Effector memory CD4-positive, alpha-beta T cell (primary cell): ENCODE results near the gene CFAP46.

Experiments
- DNase-seq, 3 donors: peaks; one replicate each; pipeline ENCODE4 v3.0.0-alpha.2; 2020
- H3K27ac ChIP-seq: 2 replicates; pipeline ENCODE4 v1.7.0; 2013; ENCODE audit warnings: mild to moderate bottlenecking, low read length, moderate library complexity; ENCODE audit not compliant: insufficient read depth, poor library complexity, severe bottlenecking
- H3K27me3 ChIP-seq: replicated peaks from 2 replicates; pipeline ENCODE4 v1.7.0; 2013; ENCODE audit warnings: mild to moderate bottlenecking, low read length; ENCODE audit not compliant: insufficient read depth, control insufficient read depth, poor library complexity, severe bottlenecking
- H3K36me3 ChIP-seq: 2 replicates; pipeline ENCODE4 v1.7.0; 2013; ENCODE audit warnings: mild to moderate bottlenecking, low read length, moderate library complexity; ENCODE audit not compliant: control insufficient read depth, insufficient read depth
- H3K4me1 ChIP-seq: 2 replicates; pipeline ENCODE4 v1.7.0; 2013; ENCODE audit warnings: low read length, mild to moderate bottlenecking; ENCODE audit not compliant: control insufficient read depth, insufficient read depth, poor library complexity, severe bottlenecking
- H3K4me3 ChIP-seq: 2 replicates; pipeline ENCODE4 v1.7.0; 2013; ENCODE audit warnings: low read length, low read depth, mild to moderate bottlenecking; ENCODE audit not compliant: insufficient read depth, poor library complexity, severe bottlenecking
- H3K9me3 ChIP-seq: 2 replicates; pipeline ENCODE4 v1.7.0; 2013; ENCODE audit warnings: mild to moderate bottlenecking, low read length, moderate library complexity; ENCODE audit not compliant: control insufficient read depth

Gene CFAP46

GRCh38 chr10:132880128-132880981 is 62.0 kb downstream of the CFAP46 start:
- H3K27me3 ChIP-seq = no peaks in the 10 kb centered on the region
- H3K27ac ChIP-seq = no peak overlapping the region
- H3K36me3 ChIP-seq = no peaks in the 10 kb centered on the region
- H3K4me3 ChIP-seq = no peak overlapping the region
- no peaks in the 10 kb centered on the region for H3K9me3 ChIP-seq
- no peak for DNase-seq
- no peaks in the 10 kb centered on the region for H3K4me1 ChIP-seq

DNA sequence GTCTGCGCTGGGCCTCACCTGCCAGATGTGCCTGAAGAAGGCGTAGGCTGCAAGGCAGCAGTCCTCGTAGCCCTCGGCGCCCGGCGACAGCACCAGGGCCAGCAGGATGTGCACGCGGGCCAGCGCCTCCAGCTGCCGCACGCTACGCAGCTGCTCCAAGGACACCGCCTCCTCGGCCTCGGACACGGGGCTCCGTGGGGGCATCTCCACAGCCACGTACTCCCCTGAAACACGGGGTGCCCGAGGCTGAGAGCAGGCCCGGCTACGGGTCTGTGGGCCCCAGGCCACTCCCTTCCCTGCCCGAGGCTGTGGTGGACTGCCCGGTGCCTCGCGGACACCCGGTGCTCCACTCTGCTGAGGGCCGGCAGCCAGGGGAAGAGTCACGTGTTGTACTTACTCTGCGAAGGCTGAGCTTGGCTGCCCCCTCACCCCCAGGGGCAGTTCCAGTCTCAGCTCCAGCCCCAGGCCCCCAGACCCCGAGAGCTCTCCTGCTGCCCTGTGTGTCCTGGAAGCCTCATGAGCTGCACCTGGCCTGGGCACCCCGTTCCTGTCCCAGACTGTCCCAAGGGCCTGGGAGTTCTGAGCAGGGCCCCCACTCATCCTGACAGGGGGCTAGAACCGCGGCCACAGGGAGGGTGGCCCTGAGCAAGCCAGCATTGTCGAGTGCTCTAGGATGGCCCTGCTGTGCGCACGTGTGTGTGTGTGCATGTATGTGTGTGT is 62.8 kb downstream of the CFAP46 start:
- DNase-seq = no peak
- Histone ChIP-seq H3K9me3 (no peaks in the 10 kb centered on the region), H3K4me1 (no peaks in the 10 kb centered on the region), H3K27me3 (no peaks in the 10 kb centered on the region), H3K4me3 (no peak overlapping the region), H3K36me3 (no peaks in the 10 kb centered on the region), H3K27ac (no peak overlapping the region)

GRCh38 chr10:132878730-132879407 is 63.5 kb downstream of the CFAP46 start:
- H3K27ac ChIP-seq = no peak overlapping the region
- DNase-seq = no peak
- no peaks in the 10 kb centered on the region for H3K27me3 ChIP-seq
- H3K4me3 ChIP-seq = no peak overlapping the region
- H3K9me3 ChIP-seq = no peaks in the 10 kb centered on the region
- no peaks in the 10 kb centered on the region for H3K4me1 ChIP-seq
- no peaks in the 10 kb centered on the region for H3K36me3 ChIP-seq

GRCh38 chr10:132878091-132878729 is 64.2 kb downstream of the CFAP46 start:
- Histone ChIP-seq H3K4me3 (no peak overlapping the region), H3K9me3 (no peaks in the 10 kb centered on the region), H3K27me3 (no peaks in the 10 kb centered on the region), H3K4me1 (no peaks in the 10 kb centered on the region), H3K27ac (no peak overlapping the region), H3K36me3 (no peaks in the 10 kb centered on the region)
- DNase-seq = no peak

DNA sequence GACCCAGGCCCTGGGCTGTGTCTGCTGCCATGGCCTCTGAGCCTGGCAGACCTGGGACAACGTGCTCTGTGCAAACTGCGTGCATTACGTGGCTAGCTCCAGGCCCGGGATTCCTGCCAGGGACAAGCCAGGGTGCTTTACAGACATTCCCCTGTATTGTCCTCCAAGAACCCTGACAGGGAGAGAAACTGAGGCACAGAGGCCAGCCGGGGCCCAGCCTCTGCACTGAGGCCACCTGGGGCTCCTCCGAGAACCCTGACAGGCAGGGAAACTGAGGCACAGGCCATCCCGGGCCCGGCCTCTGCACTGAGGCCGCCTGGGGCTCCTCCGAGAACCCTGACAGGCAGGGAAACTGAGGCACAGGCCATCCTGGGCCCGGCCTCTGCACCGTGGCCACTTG is 64.9 kb downstream of the CFAP46 start:
- Histone ChIP-seq H3K27me3 (no peaks in the 10 kb centered on the region), H3K4me3 (no peak overlapping the region), H3K36me3 (no peaks in the 10 kb centered on the region), H3K27ac (no peak overlapping the region), H3K9me3 (no peaks in the 10 kb centered on the region), H3K4me1 (no peaks in the 10 kb centered on the region)
- DNase-seq = no peak

GRCh38 chr10:132876993-132877431 is 65.4 kb downstream of the CFAP46 start:
- no peak for DNase-seq
- no peaks in the 10 kb centered on the region for H3K36me3 ChIP-seq
- H3K9me3 ChIP-seq = no peaks in the 10 kb centered on the region
- H3K27ac ChIP-seq = no peak overlapping the region
- H3K4me1 ChIP-seq = no peaks in the 10 kb centered on the region
- no peaks in the 10 kb centered on the region for H3K27me3 ChIP-seq
- no peak overlapping the region for H3K4me3 ChIP-seq

DNA sequence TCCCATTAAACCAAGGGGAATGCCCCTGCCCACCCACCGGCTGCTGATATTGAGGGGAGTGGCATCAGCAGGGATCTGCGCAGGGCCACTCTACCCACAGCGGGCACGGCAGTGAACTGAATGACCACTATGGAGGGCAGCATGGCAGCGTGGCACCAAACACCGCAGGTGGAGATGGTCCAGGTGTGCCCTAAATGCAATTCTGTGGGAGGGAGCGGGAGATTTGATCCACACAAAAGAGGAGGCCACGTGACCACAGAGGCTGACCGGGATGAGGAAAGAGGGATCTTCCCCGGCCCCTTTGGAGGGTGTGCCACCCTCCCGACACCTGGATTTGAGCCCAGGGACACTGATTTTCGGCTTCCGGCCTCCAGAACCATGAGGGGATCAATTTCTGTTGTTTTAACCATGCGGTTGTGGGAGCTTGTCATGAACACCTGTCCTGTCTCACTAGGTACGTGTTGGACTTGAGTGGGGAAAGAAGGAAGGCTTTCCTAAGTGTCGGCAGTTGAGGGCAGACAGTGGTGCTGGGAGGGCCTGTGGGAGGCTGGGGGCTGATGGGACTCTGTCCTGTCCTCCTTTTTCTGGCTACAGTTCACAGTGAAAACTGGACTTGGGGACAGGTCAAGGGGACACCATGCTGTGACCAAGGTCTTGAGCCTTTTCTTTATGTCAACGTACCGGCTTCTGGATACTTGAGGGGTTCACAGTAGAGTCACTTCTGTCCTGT is 66.1 kb downstream of the CFAP46 start:
- DNase-seq = no peak
- Histone ChIP-seq H3K27ac (no peak overlapping the region), H3K4me1 (no peaks in the 10 kb centered on the region), H3K27me3 (no peaks in the 10 kb centered on the region), H3K4me3 (no peak overlapping the region), H3K9me3 (no peaks in the 10 kb centered on the region), H3K36me3 (no peaks in the 10 kb centered on the region)

DNA sequence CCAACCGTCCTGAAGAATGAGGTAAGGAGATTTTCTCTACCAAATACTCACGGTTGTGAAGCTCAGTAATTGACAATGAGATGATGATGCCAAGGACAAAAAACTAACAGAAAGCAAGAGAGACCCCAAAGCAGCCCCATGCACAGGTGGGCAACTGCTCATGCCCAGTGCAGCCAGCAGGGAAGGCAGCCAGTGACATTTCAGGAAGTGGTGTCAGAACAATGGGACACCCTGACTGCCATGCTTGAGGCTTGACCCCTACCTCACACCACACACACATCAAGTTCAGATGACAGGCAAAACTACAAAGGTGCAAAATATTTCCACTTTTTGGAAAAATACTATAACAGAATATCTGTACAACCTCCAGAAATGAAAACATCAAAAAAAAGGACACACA is 66.9 kb downstream of the CFAP46 start:
- Histone ChIP-seq H3K27me3 (no peaks in the 10 kb centered on the region), H3K27ac (no peak overlapping the region), H3K4me3 (no peak overlapping the region), H3K9me3 (no peaks in the 10 kb centered on the region), H3K4me1 (no peaks in the 10 kb centered on the region), H3K36me3 (no peaks in the 10 kb centered on the region)
- DNase-seq = no peak

GRCh38 chr10:132873395-132873794 is 69.0 kb downstream of the CFAP46 start:
- no peaks in the 10 kb centered on the region for H3K4me1 ChIP-seq
- no peaks in the 10 kb centered on the region for H3K9me3 ChIP-seq
- no peaks in the 10 kb centered on the region for H3K27me3 ChIP-seq
- H3K4me3 ChIP-seq = no peak overlapping the region
- no peaks in the 10 kb centered on the region for H3K36me3 ChIP-seq
- DNase-seq = no peak
- H3K27ac ChIP-seq = no peak overlapping the region
